SIG-M5 (cell line): ENCODE measurements around the gene TBCD.
"Not testable (repeated sequence)": the region's sequence is repeated elsewhere in the genome, so short reads cannot be mapped to it uniquely, and the experiment has no call there.

Experiments used
- DNase-seq: peaks from one replicate; lab custom pipeline; 2025; lab: John Stamatoyannopoulos, UW

Gene TBCD

DNA sequence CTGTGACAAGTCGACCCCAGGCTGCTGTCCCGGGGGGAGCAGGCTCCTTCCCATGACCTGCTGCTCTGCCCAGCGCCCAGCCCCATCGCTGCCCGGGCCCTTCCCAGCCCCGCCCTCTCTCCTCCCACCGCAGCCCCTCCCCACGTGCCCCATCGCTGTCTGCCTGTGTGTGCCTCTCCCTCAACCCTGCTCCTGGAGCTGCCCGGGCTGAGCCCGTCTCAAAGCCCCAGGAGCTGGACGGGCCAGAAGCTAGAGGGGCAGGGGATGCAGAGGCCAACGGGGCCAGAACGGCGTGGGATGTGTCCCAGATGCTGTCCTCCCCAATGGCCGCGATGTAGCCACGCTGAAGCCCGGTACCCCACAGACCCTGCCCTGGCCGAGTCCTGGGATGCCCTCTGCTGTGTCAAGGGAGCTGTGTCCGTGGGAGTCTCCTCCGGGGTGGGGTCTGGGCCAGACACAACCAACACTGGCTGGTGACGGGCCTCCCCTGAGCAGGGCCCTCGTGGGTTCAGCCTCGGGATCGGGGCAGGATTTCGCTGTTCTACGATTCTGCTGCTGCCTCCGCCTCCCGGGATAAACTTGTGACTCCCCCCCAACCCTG lies 206.2 kb downstream of the TBCD start:
- no peak for DNase-seq

DNA sequence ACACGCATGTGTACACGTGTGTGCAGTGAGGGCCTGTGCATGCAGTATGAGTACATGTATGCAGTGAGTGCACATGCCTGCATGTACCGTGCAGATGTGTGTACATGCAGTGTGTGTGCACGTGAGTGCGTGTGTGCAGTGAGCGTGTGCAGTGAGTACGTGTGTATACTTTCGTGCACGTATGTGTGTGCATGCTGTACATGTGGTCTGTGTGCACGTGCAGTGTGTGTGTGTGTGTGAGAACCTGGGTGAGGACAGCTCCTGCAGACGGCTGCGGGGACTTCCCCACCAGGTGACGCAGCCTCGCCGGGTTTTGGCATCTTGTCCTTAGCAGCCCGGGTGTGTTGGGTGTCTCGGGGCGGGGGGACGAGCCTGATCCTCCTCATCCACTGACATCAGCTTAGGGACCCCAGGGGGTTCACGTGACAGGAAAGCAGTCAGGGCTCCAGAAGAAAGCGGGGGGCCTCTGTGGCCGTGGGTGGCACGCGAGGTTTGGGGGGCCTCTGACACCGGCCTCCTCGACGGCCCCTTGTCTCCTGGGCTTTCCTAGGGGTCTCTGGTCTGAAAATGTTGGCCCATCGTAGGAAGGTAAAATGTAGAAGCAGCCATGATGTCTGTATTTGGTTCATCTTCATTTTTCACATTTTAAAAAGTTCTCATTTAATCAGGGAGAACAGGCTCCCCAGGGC lies 207.5 kb downstream of the TBCD start:
- DNase-seq, result no peak

DNA sequence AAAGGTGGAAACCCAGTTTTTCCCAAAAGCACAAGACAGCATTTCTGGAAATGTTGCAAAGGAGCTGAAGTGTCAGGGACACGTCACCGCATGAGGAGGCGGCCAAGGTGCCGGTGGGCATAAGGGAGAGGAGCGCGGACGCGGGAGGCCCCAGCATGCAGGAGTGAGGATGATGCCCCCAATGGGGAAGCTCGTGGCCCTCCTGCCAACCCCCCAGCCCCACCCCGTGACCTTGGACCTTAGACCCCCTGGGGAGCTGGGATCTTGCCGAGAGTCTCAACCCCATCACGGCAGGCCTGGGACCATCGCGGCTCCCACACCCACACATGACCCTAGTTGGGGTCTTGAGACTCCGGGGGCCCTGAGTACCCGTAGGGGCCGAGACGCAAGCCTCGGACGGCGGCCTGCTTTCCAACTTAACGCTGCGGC lies 208.1 kb downstream of the TBCD start:
- no peak for DNase-seq

DNA sequence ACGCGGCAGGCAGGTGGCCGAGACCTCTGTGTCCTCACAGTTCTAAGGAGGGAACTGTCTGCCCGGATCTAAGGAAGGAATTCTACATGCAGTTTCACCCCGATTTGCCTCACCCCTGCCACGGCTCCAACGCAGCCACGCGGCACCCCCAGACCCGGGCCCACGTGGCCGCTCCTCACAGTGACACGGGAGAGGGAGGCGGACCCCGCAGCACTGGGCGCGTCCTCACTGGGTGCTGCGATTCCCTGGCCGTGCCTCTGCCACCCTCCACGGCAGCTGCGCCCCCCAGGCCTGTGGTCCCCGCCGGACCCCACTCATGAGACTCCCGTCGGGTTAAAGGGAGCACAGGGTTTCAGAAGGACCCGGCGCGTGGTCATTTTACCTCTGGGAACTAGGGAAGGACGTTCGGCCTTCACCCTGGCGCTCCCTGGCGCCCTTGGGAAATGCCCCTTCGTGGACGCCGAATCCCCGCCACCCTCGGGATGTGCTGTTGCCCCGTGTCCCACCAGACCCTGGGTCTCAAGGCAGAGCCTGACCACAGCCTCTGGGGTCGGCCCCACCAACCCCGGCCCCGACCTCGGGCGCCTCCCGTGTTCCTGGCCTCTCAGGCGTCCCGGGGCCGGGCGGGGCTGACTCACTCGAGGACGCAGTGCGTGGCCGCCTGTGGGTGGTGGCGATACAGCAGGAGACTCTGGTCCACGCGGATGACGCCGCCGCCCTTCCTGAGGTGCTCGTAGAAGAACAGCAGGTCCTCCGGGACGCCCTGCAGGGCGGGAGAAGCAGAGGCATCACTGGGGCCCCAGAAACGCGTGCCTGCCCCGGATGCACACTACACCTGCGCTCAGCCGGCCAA lies 208.8 kb downstream of the TBCD start:
- DNase-seq, result no peak

DNA sequence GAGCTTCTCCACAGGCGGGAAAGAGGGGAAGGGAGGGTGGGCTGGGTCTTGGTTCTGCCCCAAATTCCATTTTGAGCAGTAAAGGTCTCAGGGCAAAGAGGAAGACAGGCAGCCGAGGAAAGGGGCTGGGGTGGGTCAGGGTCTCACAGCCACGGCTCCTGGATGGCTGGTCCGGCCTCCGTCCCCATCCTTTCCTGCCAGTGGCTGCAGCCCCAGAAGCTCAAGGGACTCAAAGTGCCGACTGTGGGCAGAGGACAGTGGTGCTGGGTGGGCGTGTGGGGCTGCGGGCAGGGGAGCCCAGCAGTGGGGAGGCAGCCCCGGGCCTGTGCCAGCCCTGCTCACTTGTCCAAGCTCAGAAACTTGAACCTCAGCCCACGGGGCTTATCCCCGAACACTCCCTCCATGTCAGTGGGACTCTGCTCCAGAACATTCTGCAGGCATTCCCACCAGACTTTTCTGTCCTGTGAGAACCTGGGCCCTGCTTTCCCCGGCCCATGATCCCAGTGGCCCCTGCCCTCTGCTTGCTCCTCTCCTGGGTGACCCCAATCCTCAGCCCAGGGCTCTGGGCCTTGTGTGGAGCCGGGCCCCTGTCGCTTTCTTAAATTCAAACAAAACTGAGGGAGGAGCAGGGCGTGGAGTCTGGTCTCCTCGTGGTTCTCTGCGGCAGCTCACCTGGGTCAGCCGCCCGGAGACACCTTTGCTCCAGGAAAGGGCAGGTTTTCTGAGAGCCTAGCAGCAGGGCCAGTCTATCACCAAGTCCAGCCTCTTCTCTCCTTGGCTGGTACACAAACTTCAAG lies 209.7 kb downstream of the TBCD start:
- no peak for DNase-seq

DNA sequence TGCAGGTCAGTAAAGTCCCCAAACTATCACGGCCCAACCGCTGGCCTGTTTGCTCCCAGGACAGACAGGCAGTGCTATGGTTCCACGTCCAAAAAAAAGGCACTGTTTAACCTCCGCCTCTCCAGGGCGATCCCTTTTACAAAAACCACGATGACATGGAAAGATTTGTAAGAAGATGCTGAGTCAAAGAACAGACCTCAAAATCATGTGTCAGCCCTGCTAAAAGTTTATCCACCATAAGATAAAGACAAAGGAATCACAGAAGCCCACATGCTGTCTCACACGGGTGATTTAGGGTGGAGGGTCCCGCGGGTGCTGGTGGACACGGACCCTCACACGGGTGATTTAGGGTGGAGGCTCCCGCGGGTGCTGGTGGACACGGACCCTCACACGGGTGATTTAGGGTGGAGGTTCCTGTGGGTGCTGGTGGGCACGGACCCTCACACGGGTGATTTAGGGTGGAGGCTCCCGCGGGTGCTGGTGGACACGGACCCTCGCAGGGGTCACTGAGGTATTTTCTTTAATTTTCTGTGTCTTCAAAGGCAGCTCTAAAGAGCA lies 210.4 kb downstream of the TBCD start:
- DNase-seq, result no peak

DNA sequence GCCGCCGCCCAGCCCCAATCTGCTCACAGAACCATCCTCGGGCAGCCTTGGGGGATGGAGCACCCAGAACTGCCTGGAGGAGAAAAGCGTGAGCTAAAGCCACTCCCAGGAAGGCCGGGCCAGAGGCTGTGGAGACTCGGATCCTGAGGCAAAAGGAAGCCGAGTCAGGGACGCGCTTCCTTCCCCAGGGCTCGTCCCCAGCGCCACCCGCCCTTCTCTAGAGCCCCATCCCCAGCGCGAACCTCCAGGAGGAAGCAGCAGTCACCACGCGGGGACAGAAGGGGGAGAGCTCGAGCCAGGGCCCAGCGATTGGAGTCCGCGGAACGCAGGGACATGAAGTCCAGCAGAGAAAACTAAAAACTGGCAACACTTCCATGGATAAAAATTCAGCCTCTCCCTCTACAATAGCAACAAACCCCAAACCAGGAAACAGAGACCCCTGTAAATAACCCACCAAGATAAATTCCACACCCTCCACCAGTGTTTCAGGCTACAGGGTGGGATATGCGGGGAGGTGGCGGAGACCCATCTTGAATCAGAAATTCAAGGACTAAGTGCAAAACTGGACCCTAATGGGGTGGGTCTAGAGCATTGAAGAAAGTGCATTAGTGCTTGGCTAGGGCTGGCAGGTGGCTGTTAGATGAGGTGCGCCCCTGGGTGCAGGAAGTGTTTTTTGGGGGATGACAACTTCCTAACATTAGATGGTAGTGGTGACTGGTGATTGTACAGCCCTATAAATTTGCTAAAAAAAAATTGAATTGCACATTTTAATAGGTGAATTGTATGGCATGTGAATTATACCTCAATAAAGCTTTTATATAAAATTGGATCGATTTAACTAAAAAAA lies 211.5 kb downstream of the TBCD start:
- no peak for DNase-seq

DNA sequence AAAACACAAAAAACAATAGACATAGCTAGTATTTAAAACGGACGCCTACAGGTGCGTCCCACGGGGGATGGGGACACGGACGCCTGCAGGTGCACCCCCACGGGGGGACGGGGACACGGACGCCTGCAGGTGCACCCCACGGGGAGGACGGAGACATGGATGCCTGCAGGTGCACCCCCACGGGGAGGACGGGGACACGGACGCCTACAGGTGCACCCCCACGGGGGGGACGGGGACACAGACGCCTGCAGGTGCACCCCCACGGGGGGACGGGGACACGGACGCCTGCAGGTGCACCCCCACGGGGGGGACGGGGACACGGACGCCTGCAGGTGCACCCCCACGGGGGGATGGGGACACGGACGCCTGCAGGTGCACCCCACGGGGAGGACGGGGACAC lies 212.6 kb downstream of the TBCD start:
- DNase-seq, result not testable (repeated sequence)

DNA sequence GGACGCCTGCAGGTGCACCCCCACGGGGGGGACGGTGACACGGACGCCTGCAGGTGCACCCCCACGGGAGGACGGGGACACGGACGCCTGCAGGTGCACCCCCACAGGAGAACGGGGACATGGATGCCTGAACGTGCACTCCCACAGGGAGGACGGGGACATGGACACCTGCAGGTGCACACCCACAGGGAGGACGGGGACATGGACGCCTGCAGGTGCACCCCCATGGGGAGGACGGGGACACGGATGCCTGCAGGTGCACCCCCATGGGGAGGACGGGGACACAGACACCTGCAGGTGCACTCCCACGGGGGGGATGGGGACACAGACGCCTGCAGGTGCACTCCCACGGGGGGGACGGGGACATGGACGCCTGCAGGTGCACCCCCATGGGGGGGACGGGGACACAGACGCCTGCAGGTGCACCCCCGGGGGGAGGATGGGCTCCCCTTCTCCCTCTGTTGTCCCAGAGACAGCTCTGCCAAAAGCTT lies 213.0 kb downstream of the TBCD start:
- no peak for DNase-seq

DNA sequence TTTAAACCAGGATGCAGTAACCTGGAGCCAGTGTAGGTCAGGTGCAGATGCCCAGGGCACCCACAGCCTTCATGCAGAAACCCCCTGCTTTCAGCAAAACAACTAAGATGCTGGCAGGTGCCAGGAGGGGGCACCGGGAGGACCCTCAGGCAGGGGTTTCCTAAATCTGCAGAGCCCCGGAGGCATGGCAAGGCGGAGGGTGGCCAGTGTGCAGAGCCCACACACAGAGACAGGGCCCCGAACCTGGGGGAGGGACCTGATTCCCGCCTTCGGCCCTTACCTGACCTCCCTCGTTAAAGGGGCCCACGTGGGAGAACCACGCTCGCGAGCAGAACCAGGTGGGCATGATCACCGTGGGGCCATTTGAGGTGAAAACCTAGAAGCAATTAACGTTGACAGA lies 213.5 kb downstream of the TBCD start:
- no peak for DNase-seq

DNA sequence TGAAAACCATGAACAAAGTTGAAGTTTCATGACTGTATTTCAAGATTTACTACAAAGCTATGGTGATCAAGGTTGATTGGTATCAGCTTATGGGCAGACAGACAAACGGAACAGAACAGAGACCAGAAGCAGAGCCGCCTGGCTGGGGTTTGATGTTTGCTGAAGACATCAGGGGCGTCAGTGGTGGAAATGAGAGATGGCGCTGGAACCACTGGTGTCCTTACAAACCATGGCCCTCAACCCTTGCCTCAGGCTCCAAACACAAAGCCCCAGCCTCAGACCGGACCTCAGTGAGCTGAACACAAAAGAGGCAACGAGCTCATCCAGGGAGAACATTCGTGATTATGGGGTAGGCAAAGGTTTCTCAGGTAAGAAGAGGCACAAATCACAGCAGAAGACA lies 214.6 kb downstream of the TBCD start:
- no peak for DNase-seq

DNA sequence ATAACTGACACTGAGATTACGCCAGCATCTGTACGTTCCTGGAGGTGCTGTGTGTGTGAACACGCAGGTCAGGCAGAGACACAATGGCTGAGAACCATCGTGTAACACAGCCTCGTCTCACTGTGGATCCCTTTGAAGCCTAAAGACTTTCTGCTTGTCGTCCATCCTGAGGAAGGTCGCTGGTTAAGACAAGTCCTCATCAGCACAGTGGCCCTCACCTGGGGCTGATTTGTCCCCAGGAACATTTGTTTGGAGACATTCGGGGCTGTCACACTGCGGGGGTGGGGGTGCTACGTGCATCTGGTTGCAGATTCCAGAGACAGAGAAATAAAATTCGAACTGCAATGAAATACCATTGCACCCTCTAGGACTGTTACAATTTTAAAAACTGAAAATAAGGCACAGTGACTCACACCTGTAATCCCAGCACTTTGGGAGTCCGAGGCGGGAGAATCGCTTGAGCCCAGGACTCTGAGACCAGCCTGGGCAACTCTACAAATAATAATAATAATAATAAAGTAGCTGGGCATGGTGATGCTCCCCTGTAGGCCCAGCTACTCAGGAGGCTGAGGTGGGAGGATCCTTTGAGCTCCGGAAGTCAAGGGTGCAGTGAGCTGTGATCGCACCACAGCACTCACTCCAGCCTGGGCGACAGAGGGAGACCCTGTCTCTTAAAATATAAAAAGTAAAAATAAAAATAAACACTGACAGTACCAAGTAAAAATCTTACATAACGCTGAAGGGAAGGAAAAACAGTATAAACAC lies 215.6 kb downstream of the TBCD start:
- no peak for DNase-seq

DNA sequence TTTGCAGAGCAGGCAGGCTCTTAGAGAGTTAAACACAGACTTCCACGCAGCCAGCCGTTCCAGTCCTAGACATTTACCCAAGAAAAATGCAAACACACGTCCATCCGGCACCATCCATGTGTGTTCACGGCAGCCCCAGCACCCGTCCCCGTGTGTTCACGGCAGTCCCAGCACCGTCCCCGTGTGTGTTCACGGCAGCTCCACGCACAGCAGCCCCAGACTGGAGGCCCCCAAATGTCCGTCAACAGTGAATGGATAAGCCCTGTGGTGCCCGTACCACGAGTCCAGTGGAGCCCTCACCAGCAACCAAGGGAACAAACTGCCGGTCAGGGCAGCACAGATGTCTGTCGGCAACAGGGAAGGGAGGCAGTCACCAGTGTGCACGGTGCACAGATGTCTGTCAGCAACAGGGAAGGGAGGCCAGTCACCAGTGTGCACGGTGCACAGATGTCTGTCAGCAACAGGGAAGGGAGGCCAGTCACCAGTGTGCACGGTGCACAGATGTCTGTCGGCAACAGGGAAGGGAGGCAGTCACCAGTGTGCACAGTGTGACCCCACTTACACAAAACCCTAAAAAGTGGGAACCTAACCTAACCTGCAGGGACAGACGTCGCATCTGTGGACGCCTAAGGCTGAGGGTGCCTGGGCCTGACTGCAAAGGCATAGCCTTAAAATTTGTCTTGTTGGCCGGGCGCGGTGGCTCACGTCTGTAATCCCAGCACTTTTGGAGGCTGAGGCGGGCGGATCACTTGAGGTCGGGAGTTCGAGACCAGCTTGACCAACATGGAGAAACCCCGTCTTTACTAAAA lies 216.4 kb downstream of the TBCD start:
- not testable (repeated sequence) for DNase-seq

DNA sequence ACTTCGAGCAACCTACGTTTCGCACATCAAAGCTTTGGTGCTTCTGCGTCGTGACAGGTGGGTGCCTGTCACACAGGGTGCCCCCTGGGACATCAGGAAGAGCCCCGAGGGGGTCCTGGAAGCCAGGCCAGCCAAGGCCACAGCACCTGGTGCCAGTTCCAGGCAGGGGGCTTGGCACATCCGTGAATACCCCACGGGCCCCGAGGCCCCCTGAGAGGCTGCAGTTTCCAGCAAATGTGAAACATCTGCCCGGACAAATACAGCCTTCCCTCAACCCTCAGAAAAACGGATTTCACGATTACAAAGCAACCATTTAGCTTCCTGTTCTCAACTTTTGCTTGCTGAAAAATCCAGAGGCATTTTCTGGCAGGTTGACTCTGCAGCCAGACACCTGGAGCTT lies 218.2 kb downstream of the TBCD start:
- no peak for DNase-seq

DNA sequence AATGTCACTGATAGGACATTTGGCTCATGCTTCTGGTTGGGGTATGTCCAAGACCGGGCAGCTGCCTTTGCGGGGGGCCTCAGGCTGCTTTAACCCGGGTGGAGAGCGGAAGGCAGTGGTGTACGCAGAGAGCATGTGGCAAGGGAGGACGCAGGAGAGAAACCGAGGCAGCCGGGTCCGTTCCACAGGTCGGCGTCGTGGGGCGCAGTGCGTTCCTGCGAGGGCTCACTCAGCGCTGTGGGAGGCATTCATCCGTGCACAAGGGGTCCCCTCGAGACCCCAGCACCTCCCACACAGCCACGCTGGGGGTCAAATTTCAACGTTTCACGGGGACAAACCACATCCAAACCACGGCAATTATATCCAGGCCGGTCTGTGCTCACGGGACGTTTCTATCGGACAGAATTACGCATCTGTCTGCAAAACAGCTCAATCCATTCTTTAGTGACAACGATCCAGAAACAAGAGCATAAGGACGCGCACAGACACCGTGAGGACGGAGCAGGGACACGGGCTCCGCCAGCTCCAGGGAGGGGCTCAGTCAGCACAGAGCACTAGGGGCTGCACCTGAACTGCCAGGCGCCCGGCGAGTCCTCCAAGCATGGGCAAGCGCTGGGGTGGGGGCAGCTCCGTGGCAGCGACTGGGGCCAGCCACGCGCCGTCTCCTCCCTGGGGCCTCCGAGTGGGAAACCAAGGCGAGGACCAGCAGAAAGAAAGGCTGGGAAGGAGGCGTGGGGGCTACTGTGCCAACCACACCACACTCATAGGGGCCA lies 219.1 kb downstream of the TBCD start:
- DNase-seq, result no peak

DNA sequence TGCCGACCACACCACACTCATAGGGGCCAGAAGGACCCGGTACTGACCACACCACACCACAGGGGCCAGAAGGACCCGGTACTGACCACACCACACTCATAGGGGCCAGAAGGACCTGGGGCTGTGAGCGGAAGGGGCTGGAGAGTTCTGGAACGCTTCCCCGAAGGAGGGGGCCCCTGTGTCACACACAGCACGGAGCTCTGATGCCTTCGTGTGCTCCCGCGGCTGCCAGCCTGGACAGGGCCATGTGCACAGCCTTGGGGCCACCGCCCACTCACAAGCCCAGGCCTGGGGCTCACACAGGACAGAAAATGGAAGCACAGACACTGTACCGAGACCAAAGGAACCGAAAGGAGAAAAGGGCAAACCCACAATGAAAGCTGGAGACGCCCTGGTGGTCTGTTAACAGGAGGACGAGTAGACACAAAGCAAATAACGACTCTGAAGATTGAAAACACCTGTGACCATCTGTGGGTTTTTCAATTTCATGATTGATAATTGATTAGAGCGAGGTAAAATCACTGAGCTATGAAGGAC lies 221.0 kb downstream of the TBCD start:
- DNase-seq, result no peak

DNA sequence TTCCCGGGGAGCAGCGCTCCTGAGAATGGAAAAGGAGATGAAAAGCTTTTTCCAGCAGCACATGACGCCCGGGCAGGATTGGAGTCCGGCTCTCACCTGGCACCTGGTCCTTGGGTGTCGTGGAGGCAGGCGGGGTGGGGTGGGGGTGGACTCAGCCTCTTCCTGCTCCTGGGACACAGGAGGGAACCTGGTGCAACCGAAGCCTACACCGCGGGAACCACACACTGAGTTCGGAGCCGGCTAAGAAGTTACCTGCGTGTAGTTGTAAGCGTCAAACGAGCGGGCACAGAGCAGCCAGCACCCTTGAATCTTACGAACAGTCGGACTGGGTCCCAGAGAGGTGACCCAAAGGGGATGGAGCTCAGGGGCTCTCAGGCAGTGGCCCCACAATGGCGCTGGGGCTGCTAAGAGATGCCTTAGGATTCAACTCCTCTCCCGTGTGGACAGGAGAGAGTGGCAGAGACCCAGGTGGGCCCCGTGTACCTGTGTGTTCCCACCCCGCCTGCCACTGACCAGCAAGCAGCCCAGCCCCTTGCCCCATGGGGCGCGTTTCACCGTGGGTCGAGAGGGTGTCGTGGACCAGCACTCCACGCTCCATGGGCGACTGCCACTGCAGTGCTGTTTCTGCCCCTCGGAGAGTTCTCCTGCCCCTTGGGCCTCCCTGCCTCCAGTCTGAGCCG lies 221.7 kb downstream of the TBCD start:
- DNase-seq, result no peak
